Tibial nerve (tissue), 4 donors: ENCODE results near the gene FBXO21. TPM values are rescaled to one million over a fixed set of nuclear protein-coding genes. Genes with fewer than 3 reads are reported as not detected.
A peak's percentile ranks its signal among the peaks of the same experiment; 100 is the strongest.
"Not testable (repeated sequence)": the region's sequence is repeated elsewhere in the genome, so short reads cannot be mapped to it uniquely, and the experiment has no call there.

Experiments
- DNase-seq, 2 donors: peaks; one replicate each; pipeline ENCODE4 v3.0.0-alpha.2; 2019; ENCODE audit warnings: low spot score in 2 of 2
- H3K27ac ChIP-seq, 4 donors: fragments of 200-600 bp; sonication (generic) in 3 of 4; one replicate each; pipeline ENCODE4 v1.5.1; 2017 to 2019; ENCODE audit warnings: mild to moderate bottlenecking in 1 of 4
- H3K27me3 ChIP-seq, 2 donors: fragments of 200-600 bp; sonication (generic) in 1 of 2; one replicate each; pipeline versions ENCODE4 v1.5.1 to v1.6.0; 2017 to 2019
- H3K36me3 ChIP-seq, 3 donors: fragments of 200-600 bp; sonication (generic); one replicate each; pipeline ENCODE4 v1.5.1; 2018 to 2019
- H3K4me1 ChIP-seq, 4 donors: fragments of 200-600 bp; sonication (generic) in 3 of 4; one replicate each; pipeline ENCODE4 v1.5.1; 2017 to 2019
- H3K4me3 ChIP-seq, 4 donors: fragments of 200-600 bp; sonication (generic) in 3 of 4; one replicate each; pipeline ENCODE4 v1.5.1; 2017 to 2019; ENCODE audit warnings: mild to moderate bottlenecking in 1 of 4, moderate library complexity in 1 of 4
- H3K9me3 ChIP-seq, 4 donors: fragments of 200-600 bp; sonication (generic) in 3 of 4; one replicate each; pipeline ENCODE4 v1.5.1; 2017 to 2019
- EP300 ChIP-seq, 2 donors: sonication (generic); formaldehyde crosslinking; IDR thresholded peaks; one replicate each; pipeline ENCODE4 v1.6.1; 2017; ENCODE audit warnings: antibody characterized with exemption in 2 of 2, mild to moderate bottlenecking in 1 of 2
- POLR2A ChIP-seq, 2 donors: fragments of 450-650 bp; IDR thresholded peaks; one replicate each; pipeline ENCODE4 v1.6.1; 2017; ENCODE audit warnings: antibody characterized with exemption in 2 of 2, mild to moderate bottlenecking in 2 of 2, moderate library complexity in 2 of 2
- WGBS, 2 donors: methylation state at CpG; one replicate each; pipeline ENCODE4 v1.1.5; 2018; 5-methylcytosine and 5-hydroxymethylcytosine counted together
- total RNA-seq, 4 donors: library from RNA; depleted of rRNA; stranded (reverse); fragments of >200 nt; gene quantifications; one replicate each; pipeline ENCODE4 v1.1.0, GENCODE V29; 2016
- TF ChIP-seq, protein P1 (sequence below), 5 experiments: fragments of 200-600 bp in 3 of 5; fragments of 450-650 bp in 2 of 5; sonication (generic) in 3 of 5; IDR thresholded peaks; one replicate each; pipeline ENCODE4 v1.5.1; 2016 to 2019; ENCODE audit warnings: antibody characterized with exemption in 5 of 5, mild to moderate bottlenecking in 3 of 5, moderate library complexity in 2 of 5

The FBXO21 gene
- total RNA-seq, 4 donors from 2014 or later, result 56.1 to 154 (median 84.6) TPM

DNA sequence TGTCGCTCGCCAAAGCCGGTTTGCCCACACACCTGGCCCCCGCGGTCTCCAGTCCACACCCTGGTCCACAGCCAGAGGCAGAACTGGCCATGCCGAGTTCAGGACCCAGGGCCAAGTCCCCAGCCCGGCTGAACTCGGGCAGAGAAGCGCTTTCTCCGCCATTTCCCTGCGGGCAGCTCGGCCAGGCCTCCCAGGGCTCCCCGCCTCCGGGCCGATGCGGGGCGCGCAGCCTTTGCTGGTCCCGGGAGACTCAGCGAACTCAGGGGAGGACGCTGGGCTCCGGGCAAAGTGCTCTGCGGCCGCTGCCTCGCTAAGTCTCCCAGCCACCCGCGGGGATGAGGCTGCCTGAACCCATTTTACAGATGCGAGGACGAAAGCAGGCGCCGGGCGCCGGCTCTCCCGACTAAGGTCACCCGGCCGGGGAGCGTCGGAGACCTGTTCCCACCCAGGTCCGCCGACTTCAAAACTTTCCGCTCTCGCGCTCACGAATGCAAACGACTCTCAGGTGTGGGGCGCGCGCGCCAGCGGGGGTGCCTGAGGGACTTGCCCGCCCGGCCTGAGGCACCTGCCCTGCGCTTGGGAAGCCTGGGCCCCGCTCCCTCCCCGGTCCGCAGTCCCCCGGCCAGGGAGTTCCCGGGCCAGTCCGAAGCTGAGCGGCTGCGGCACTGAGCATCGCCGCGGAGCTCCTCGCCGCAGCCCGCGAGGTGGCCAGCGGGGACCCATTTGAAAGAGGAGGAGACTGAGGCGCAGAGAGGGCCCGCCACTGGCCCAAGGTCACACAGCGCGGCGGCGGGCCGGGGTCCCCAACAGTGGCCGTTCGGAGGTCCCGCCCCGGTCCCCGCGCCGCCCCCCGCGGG, 91.7 kb downstream of the FBXO21 start:
- Histone ChIP-seq H3K27ac (peak overlapping the region in 1 of 4 donors; percentile 9), H3K4me1 (peaks cover 0 to 26% (median 11%) of the 10 kb centered on the region in 4 donors), H3K27me3 (peaks cover 0 to 79% of the 10 kb centered on the region in 2 donors), H3K4me3 (peak overlapping the region; percentile 38 to 54 (median 48)), H3K36me3 (no peaks in the 10 kb centered on the region), H3K9me3 (no peaks in the 10 kb centered on the region)
- WGBS, 2 donors, result 4 to 5% methylated on average over 23 to 38 of the region's 85 CpGs
- TF ChIP-seq, protein P1, sequence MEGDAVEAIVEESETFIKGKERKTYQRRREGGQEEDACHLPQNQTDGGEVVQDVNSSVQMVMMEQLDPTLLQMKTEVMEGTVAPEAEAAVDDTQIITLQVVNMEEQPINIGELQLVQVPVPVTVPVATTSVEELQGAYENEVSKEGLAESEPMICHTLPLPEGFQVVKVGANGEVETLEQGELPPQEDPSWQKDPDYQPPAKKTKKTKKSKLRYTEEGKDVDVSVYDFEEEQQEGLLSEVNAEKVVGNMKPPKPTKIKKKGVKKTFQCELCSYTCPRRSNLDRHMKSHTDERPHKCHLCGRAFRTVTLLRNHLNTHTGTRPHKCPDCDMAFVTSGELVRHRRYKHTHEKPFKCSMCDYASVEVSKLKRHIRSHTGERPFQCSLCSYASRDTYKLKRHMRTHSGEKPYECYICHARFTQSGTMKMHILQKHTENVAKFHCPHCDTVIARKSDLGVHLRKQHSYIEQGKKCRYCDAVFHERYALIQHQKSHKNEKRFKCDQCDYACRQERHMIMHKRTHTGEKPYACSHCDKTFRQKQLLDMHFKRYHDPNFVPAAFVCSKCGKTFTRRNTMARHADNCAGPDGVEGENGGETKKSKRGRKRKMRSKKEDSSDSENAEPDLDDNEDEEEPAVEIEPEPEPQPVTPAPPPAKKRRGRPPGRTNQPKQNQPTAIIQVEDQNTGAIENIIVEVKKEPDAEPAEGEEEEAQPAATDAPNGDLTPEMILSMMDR (IDR thresholded peaks at IDR 0.05), result no peak
- no peak for TF ChIP-seq EP300 (IDR thresholded peaks at IDR 0.05)
- no peak for TF ChIP-seq POLR2A (IDR thresholded peaks at IDR 0.05)
- DNase-seq, result no peak

DNA sequence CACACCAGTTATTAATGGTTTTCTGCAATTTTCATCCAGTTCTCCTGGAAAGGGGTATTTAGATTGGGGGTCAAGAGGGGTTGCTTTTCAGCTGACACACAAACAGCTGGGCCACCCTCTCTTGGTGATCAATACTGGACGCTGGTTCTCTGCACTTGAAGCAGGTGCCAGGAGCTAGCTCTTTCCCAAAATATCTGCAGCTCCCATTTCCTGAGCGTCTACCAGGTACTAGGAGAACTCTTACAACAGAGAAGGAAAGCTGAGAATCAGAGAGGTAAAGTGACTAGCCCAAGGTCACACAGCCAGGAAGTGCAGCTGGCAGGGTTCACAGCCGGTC, 92.3 kb downstream of the FBXO21 start:
- TF ChIP-seq, protein P1 (IDR thresholded peaks at IDR 0.05), result no peak
- no peak for TF ChIP-seq POLR2A (IDR thresholded peaks at IDR 0.05)
- TF ChIP-seq EP300 (IDR thresholded peaks at IDR 0.05), result no peak
- Histone ChIP-seq H3K27me3 (peaks cover 0 to 79% of the 10 kb centered on the region in 2 donors), H3K9me3 (no peaks in the 10 kb centered on the region), H3K36me3 (no peaks in the 10 kb centered on the region), H3K4me3 (peak overlapping the region in 3 of 4 donors; percentile 38 to 54 (median 54)), H3K27ac (no peak overlapping the region), H3K4me1 (peaks cover 0 to 26% (median 11%) of the 10 kb centered on the region in 4 donors)
- WGBS, 2 donors, result 30 to 50% methylated on average over 3 of the region's 3 CpGs
- no peak for DNase-seq

DNA sequence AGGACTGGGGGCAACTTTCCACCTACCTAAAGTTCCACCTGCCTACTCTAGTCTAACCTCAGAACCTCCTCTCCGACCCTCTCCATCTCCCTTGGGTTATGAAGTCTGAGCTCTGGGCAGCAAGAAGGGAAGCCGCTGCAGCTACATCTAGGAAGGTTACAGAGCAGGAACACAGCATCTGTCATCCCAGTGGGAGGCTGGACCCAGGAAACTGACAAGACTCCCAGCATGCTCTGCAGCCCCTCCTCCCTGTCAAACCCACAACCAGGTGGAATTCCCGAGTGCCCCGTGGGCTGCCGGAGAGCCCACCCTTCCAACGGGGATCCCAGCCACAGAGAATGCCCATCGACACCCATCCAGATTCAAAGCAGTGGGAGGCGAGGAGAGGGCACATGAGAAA, 93.1 kb downstream of the FBXO21 start:
- Histone ChIP-seq H3K4me1 (peaks cover 0 to 26% (median 11%) of the 10 kb centered on the region in 4 donors), H3K27ac (no peak overlapping the region), H3K9me3 (no peaks in the 10 kb centered on the region), H3K27me3 (peaks cover 0 to 71% of the 10 kb centered on the region in 2 donors), H3K36me3 (no peaks in the 10 kb centered on the region), H3K4me3 (no peak overlapping the region)
- 31 to 33% methylated on average over 8 of the region's 8 CpGs for WGBS, 2 donors
- DNase-seq, result no peak
- TF ChIP-seq, protein P1 (IDR thresholded peaks at IDR 0.05), result no peak
- TF ChIP-seq EP300 (IDR thresholded peaks at IDR 0.05), result no peak
- no peak for TF ChIP-seq POLR2A (IDR thresholded peaks at IDR 0.05)

DNA sequence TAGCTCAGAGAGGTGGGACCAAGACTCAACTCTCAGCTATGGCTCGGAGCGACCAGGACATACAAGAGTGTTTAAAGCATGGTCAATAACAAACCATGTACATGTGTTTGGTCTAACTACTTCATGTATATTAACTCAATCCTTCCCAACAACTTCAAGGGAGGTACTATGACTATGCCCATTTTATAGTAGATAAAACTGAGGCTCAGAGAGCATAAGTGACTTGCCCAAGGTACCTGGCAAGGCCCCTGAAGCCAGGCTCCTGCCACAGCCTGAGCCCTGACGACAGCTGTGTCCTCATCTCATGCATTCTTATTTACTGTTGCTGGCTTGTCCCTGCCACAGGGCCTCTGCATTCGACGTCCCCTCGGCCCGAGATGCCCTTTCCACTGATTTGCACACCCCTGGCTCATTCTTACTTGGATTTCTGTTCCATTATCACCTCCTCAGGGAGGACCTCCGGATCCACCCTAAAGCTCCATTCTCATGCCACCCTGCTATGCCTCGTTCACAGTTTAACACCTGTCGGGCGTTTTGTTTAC, 93.7 kb downstream of the FBXO21 start:
- WGBS, 2 donors, result 60 to 68% methylated on average over 11 of the region's 11 CpGs
- H3K9me3 ChIP-seq, result no peaks in the 10 kb centered on the region
- H3K4me3 ChIP-seq, result no peak overlapping the region
- no peaks in the 10 kb centered on the region for H3K36me3 ChIP-seq
- TF ChIP-seq, protein P1 (IDR thresholded peaks at IDR 0.05), result no peak
- TF ChIP-seq POLR2A (IDR thresholded peaks at IDR 0.05) (no peak), EP300 (IDR thresholded peaks at IDR 0.05) (no peak)
- DNase-seq, result no peak
- no peak overlapping the region for H3K27ac ChIP-seq
- H3K27me3 ChIP-seq, result peaks cover 0 to 69% of the 10 kb centered on the region in 2 donors
- peaks cover 0 to 26% (median 11%) of the 10 kb centered on the region in 4 donors for H3K4me1 ChIP-seq

DNA sequence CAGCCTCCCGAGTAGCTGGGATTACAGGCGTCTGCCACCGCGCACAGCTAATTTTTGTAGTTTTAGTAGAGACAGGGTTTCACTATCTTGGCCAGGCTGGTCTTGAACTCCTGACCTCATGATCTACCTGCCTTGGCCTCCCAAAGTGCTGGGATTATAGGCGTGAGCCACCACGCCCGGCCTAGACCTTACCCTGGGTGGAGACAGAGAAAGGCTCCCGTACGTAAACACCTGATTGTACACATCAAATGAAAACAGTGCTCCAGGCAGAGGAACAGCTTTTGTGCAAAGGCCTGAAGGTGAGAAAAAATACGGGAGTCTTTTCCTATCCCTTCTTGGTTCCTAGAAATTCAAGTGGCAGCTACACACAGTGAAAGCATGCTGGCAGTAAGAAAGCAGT, 95.1 kb downstream of the FBXO21 start:
- WGBS, 2 donors, result 86 to 88% methylated on average over 10 of the region's 10 CpGs
- H3K9me3 ChIP-seq, H3K4me3 ChIP-seq, H3K27ac ChIP-seq, H3K36me3 ChIP-seq, DNase-seq: not testable (repeated sequence)
- Histone ChIP-seq H3K27me3 (peaks cover 0 to 58% of the 10 kb centered on the region in 2 donors), H3K4me1 (peaks cover 0 to 24% (median 11%) of the 10 kb centered on the region in 4 donors)
